T-helper 1 cell (primary cell): ENCODE results near the gene OR9K2.
"Not testable (repeated sequence)": the region's sequence is repeated elsewhere in the genome, so short reads cannot be mapped to it uniquely, and the experiment has no call there.

Experiments
- DNase-seq, 5 donors: peaks; one replicate each; pipeline ENCODE4 v3.0.0-alpha.2; 2012 to 2020
- total RNA-seq, 4 donors: gene quantifications; one replicate each; lab custom pipeline; 2026; lab: John Stamatoyannopoulos, UW

The OR9K2 gene, protein sequence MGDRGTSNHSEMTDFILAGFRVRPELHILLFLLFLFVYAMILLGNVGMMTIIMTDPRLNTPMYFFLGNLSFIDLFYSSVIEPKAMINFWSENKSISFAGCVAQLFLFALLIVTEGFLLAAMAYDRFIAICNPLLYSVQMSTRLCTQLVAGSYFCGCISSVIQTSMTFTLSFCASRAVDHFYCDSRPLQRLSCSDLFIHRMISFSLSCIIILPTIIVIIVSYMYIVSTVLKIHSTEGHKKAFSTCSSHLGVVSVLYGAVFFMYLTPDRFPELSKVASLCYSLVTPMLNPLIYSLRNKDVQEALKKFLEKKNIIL
- total RNA-seq: 0 reads per million in 4 donors

- no peak for DNase-seq
Observed at GRCh38 chr12:55126106-55126505, at the start of gene OR9K2. Gene OR9K2 (plus strand): TSS chr12:55126406. CDS start chr12:55129835, 3,429 bp downstream.

GRCh38 chr12:55092579-55092978, 33.6 kb upstream of the OR9K2 start:
- no peak for DNase-seq

GRCh38 chr12:55112378-55112875, 13.8 kb upstream of the OR9K2 start:
- no peak for DNase-seq

DNA sequence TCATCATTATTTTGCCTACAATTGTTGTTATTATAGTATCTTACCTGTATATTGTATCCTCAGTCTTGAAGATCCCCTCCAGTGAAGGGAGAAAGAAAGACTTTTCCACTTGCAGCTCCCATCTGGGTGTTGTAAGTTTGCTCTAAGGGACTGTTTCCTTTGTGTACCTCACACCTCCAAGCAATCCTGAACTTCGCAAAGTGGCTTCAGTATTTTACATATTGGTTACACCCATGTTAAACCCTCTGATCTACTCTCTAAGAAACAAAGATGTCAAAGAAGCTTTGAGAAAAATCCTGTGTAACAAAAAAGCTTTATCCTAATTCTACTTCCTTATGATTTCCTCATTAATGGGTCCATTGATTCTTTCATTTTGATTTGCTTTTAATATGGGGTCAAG, 10.1 kb upstream of the OR9K2 start:
- no peak for DNase-seq

- no peak for DNase-seq
Observed at GRCh38 chr12:55132816-55133215, 6.6 kb downstream of the OR9K2 start.

DNA sequence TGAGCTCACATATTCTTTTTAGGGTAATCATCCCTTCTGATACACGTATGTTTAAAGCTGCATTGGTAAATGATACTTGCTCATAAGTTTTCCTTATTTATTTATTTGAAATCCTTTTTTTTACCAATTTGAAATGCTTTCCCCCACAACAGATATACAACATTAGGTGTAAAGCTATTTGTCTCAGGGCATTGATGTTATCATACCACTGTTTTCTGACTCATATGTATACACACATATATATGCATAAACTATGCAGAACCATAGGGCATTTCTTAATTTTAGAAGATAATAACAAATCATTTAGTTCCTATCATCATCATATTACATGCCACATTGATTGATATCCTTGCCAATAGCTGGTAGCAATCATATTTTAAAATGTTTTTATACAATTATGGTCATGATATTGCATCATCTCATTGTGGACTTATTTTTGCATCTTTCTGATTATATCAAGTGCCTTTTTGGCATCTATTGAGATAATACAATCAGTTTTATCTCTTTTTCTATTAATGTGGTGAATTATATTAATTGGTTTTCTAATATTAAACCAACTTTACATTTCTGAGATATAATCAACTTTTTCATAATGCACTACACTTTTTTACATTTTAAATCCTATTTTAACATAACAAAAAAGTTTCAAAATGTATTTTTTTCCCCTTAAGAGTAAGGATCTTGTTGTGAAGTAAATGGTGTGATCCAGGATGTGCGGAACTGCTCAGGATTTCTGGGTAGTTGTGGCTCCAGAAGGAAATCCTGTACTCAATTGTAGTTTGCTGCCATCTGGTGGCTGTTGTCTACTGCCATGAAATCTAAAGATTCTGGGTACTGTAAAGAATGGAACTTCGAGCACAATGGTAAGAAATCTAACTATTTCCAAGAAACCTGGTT, 16.7 kb downstream of the OR9K2 start:
- peak in 4 of 5 donors; percentile 9 to 33 (median 17) for DNase-seq

- no peak for DNase-seq
Observed at GRCh38 chr12:55143566-55143870, 17.3 kb downstream of the OR9K2 start.

DNA sequence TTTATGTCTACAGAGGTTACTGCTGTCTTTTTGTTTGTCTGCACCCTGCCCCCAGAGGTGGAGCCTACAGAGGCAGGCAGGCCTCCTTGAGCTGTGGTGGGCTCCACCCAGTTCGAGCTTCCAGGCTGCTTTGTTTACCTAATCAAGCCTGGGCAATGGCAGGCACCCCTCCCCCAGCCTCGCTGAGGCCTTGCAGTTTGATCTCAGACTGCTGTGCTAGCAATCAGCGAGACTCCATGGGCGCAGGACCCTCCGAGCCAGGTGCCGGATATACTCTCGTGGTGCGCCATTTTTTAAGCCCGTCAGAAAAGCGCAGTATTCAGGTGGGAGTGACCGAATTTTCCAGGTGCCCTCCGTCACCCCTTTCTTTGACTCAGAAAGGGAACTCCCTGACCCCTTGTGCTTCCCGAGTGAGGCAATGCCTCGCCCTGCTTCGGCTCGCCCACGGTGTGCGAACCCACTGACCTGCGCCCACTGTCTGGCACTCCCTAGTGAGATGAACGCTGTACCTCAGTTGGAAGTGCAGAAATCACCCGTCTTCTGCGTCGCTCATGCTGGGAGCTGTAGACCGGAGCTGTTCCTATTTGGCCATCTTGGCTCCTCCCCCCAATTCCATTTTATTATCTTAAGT, 40.9 kb downstream of the OR9K2 start:
- DNase-seq: not testable (repeated sequence)

GRCh38 chr12:55171445-55171844, 45.2 kb downstream of the OR9K2 start:
- DNase-seq: no peak

DNA sequence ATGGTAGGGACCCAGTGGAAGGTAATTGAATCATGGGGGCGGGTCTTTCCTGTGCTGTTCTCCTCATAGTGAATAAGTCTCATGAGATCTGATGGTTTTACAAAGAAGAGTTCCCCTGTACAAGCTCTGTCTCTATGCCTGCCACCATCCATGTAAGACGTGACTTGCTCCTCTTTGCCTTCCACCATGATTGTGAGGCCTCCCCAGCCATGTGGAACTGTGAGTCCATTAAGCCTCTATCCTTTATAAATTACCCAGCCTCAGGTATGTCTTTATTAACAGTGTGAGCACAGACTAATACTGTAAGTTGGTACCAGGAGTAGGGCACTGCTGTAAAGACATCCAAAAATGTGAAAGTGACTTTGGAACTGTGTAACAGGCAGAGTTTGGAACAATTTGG, 45.6 kb downstream of the OR9K2 start:
- DNase-seq: not testable (repeated sequence)

GRCh38 chr12:55172686-55173085, 46.5 kb downstream of the OR9K2 start:
- no peak for DNase-seq

- no peak for DNase-seq
Observed at GRCh38 chr12:55173456-55173855, 47.2 kb downstream of the OR9K2 start.
